Endothelial cell of umbilical vein (primary cell): ENCODE measurements around the gene CD24.

ENCODE experiments used
- CTCF ChIP-seq, 2 donors: IDR thresholded peaks; 1 replicate in 1 of 2; 2 replicates in 1 of 2; pipeline ENCODE4 v1.5.1; 2011; ENCODE audit warnings: low read length in 2 of 2, mild to moderate bottlenecking in 2 of 2, moderate library complexity in 2 of 2, control low read depth in 1 of 2, inconsistent platforms in 1 of 2, low read depth in 1 of 2; ENCODE audit not compliant: insufficient read depth in 1 of 2; ENCODE audit errors: extremely low read depth in 1 of 2
- EZH2 ChIP-seq: IDR thresholded peaks from 2 replicates; pipeline ENCODE4 v1.6.1; 2012; ENCODE audit warnings: borderline replicate concordance, low read depth, mild to moderate bottlenecking, moderate library complexity, low read length, inconsistent platforms; ENCODE audit not compliant: severe bottlenecking
- FOS ChIP-seq: IDR thresholded peaks from 2 replicates; pipeline ENCODE4 v1.6.1; 2011; ENCODE audit warnings: mild to moderate bottlenecking, low read length, moderate library complexity, borderline replicate concordance; ENCODE audit not compliant: insufficient read depth
- GATA2 ChIP-seq: IDR thresholded peaks from 2 replicates; pipeline ENCODE4 v1.7.0; 2011; ENCODE audit warnings: low read depth, mild to moderate bottlenecking, moderate library complexity, mixed read lengths, low read length; ENCODE audit not compliant: insufficient read length, insufficient read depth
- JUN ChIP-seq: IDR thresholded peaks from 2 replicates; pipeline ENCODE4 v1.6.1; 2011; ENCODE audit warnings: borderline replicate concordance, low read depth; ENCODE audit not compliant: insufficient read length, insufficient read depth
- MAX ChIP-seq: IDR thresholded peaks from 2 replicates; pipeline ENCODE4 v1.6.1; 2011; ENCODE audit not compliant: insufficient read depth, insufficient read length
- MYC ChIP-seq: IDR thresholded peaks from one replicate; pipeline ENCODE4 v1.6.1; 2011; ENCODE audit warnings: mild to moderate bottlenecking, low read depth, low read length
- POLR2A ChIP-seq: IDR thresholded peaks from 2 replicates; pipeline ENCODE4 v1.6.1; 2012; ENCODE audit warnings: low read depth, mild to moderate bottlenecking, control low read depth, low read length
- POLR2AphosphoS5 ChIP-seq: IDR thresholded peaks from 2 replicates; pipeline ENCODE4 v1.6.1; 2012; ENCODE audit warnings: low read depth, mild to moderate bottlenecking, control low read depth, low read length, moderate library complexity; ENCODE audit not compliant: insufficient read depth

GRCh38 chr6:106925948-106926347 lies 48.6 kb downstream of the CD24 start:
- TF ChIP-seq CTCF (IDR thresholded peaks at IDR 0.05; ENCODE audit: extremely low read depth in 1 of 2, insufficient read depth in 1 of 2, low read depth in 1 of 2, low read length in 2 of 2) = no peak
- TF ChIP-seq POLR2A = no peak
- no peak for TF ChIP-seq MYC
- no peak for TF ChIP-seq EZH2
- no peak for TF ChIP-seq MAX
- no peak for TF ChIP-seq POLR2AphosphoS5
- TF ChIP-seq JUN = no peak
- TF ChIP-seq GATA2 = no peak
- no peak for TF ChIP-seq FOS
